ENCODE data around the gene CYB561D1.

DNA sequence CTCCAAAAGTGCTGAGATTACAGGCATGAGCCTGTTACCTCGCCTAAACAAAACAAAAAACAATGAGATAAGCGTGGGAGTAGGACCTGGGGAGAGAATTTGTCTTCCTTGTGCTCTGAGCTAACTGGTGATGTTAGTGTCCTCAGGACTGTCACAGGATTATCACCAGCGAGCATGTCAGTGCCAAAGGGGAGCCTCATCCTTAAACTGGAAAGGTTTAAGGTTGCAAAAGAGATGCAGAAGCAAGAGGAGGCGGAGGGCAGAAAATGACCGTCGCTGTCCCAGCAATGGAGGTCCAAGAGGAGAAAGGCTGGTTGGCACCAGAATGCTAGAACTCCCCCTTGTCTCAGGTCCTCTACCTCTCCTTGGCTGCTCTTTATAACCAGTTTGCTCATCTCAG, 23.6 kb upstream of the CYB561D1 start:
- no peak for TF ChIP-seq HOXA7 (CRISPR knock-in tag; IDR thresholded peaks at IDR 0.05)
- no peak for TF ChIP-seq TAF1 (CRISPR knock-in tag; IDR thresholded peaks at IDR 0.05)
- no peak for TF ChIP-seq ZNF639 (CRISPR knock-in tag; conservative IDR thresholded peaks at IDR 0.05)
- no peak for TF ChIP-seq BCLAF1 (IDR thresholded peaks at IDR 0.05)
- TF ChIP-seq, protein P1, sequence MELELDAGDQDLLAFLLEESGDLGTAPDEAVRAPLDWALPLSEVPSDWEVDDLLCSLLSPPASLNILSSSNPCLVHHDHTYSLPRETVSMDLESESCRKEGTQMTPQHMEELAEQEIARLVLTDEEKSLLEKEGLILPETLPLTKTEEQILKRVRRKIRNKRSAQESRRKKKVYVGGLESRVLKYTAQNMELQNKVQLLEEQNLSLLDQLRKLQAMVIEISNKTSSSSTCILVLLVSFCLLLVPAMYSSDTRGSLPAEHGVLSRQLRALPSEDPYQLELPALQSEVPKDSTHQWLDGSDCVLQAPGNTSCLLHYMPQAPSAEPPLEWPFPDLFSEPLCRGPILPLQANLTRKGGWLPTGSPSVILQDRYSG (CRISPR knock-in tag; IDR thresholded peaks at IDR 0.05): no peak
- TF ChIP-seq, protein P2, sequence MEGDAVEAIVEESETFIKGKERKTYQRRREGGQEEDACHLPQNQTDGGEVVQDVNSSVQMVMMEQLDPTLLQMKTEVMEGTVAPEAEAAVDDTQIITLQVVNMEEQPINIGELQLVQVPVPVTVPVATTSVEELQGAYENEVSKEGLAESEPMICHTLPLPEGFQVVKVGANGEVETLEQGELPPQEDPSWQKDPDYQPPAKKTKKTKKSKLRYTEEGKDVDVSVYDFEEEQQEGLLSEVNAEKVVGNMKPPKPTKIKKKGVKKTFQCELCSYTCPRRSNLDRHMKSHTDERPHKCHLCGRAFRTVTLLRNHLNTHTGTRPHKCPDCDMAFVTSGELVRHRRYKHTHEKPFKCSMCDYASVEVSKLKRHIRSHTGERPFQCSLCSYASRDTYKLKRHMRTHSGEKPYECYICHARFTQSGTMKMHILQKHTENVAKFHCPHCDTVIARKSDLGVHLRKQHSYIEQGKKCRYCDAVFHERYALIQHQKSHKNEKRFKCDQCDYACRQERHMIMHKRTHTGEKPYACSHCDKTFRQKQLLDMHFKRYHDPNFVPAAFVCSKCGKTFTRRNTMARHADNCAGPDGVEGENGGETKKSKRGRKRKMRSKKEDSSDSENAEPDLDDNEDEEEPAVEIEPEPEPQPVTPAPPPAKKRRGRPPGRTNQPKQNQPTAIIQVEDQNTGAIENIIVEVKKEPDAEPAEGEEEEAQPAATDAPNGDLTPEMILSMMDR (CRISPR knock-in tag; IDR thresholded peaks at IDR 0.05): no peak
- no peak for TF ChIP-seq ZBTB37 (CRISPR knock-in tag; IDR thresholded peaks at IDR 0.05)
- TF ChIP-seq, protein P3, sequence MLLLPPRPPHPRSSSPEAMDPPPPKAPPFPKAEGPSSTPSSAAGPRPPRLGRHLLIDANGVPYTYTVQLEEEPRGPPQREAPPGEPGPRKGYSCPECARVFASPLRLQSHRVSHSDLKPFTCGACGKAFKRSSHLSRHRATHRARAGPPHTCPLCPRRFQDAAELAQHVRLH (CRISPR knock-in tag; IDR thresholded peaks at IDR 0.05; ENCODE audit: borderline replicate concordance, low read depth): no peak
- no peak for TF ChIP-seq SP1 (IDR thresholded peaks at IDR 0.05)
- no peak for TF ChIP-seq SP1 (CRISPR knock-in tag; IDR thresholded peaks at IDR 0.05)
- no peak for TF ChIP-seq JUND (CRISPR knock-in tag; IDR thresholded peaks at IDR 0.05)
- no peak for TF ChIP-seq SIN3A (IDR thresholded peaks at IDR 0.05; ENCODE audit: borderline replicate concordance, low read depth, low read length)
- TF ChIP-seq EZH2 (conservative IDR thresholded peaks at IDR 0.05; ENCODE audit: low read depth, low read length): no peak
- TF ChIP-seq, protein P4, sequence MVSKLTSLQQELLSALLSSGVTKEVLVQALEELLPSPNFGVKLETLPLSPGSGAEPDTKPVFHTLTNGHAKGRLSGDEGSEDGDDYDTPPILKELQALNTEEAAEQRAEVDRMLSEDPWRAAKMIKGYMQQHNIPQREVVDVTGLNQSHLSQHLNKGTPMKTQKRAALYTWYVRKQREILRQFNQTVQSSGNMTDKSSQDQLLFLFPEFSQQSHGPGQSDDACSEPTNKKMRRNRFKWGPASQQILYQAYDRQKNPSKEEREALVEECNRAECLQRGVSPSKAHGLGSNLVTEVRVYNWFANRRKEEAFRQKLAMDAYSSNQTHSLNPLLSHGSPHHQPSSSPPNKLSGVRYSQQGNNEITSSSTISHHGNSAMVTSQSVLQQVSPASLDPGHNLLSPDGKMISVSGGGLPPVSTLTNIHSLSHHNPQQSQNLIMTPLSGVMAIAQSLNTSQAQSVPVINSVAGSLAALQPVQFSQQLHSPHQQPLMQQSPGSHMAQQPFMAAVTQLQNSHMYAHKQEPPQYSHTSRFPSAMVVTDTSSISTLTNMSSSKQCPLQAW (CRISPR knock-in tag; IDR thresholded peaks at IDR 0.05): no peak
- TF ChIP-seq ZNF225 (CRISPR knock-in tag; IDR thresholded peaks at IDR 0.05): no peak
